ENCODE data around the gene FAM72A. TPM values are rescaled to one million over a fixed set of nuclear protein-coding genes. Genes with fewer than 3 reads are reported as not detected.
A peak's percentile ranks its signal among the peaks of the same experiment; 100 is the strongest.
"Not testable (repeated sequence)": the region's sequence is repeated elsewhere in the genome, so short reads cannot be mapped to it uniquely, and the experiment has no call there.

FAM72A gene
- total RNA-seq, 1 donor from 2014 or later: 1.5 TPM

DNA sequence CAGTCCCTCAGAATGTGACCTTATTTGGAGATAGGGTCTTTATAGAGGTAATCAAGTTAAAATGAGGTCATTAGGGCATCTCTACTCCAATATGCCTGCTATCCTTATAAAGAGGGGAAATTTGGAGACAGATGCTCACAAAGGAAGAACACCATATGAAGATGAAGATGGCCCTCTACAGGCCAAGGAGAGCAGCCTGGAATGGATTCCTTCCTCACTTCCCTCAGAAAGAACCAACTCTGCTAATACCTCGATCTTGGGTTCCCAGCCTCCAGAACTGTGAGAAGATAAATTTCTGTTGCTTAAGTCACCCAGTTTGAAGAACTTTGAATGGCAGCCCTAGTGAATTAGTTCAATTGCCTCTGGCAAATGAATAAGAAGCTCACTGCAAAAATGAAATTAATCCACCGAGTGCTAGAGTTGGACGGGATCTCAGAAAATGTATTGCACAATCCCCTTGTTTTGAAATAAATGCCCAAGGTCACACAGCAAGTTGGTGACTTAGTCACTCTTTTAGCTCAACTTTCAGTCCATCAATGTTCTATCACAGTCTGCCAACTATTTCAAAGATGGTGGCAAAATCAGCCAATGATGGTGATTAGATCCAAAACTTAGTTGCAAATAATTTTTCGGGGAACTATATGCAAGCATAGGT, 27.1 kb downstream of the FAM72A start:
- peak; percentile 58 for ATAC-seq
- DNase-seq; intact Hi-C loops (cut with micrococcal nuclease): not testable (repeated sequence)

DNA sequence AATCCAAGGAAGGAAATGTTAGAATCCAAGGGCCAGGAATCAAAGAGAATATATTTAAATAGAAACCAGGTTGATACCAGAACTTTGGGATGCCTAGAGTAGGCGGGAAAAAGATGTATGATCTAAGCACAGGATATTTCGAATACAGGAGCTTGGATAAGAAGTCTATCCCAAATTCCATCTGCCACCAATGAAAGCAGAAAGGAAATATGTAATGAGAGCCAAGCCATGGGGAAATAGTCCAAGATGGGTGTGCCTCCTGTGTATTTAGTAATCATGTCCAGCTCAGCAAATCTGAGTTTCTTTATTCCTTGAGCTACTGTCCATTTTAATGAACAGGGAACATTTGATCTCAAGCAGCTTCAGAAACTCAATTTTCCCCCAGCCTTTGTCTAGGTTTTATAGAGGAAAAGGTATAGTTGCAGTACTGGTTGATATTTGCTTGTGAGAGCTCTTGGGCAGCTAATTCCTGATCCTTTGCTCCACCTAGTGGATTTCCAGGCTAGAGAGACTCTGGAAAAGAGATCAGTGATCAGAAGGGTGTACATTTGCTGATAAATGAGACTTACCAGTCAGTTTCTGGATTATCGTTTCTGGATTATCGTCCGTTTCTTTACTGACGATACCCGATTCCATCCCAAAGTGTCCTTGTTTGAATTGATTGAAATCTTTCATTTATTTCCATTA, 28.3 kb downstream of the FAM72A start:
- DNase-seq; intact Hi-C loops (cut with micrococcal nuclease): not testable (repeated sequence)
- peak; percentile 77 for ATAC-seq

DNA sequence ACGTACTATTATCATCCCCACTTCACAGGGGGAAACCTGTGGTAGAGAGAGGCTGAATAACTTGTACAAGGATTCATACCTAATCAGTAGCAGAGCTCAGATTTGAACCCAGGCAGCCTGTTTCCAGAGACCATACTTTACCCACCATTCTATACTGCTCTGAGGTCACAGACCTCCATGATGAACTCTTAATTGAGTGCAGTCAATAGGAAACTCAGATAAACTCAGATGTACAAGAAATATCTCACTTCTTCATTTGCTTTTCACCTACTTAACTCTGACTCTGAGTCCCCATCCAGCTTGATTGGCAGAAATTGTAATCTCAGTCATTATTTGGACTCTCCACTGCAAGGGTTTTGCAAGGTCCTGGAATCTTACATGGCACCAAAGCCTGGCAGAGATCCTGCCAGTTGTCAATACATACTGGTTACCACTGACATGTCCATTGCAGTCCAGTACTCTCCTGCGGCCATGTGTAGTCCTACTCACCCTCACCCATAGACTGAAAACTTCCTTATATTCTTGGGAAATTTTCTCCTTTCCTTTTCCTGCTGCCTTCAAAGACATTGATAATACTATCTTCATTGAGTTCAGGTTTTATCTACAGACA, 29.4 kb downstream of the FAM72A start:
- intact Hi-C loops (cut with micrococcal nuclease); DNase-seq: not testable (repeated sequence)
- ATAC-seq: peak; percentile 60

DNA sequence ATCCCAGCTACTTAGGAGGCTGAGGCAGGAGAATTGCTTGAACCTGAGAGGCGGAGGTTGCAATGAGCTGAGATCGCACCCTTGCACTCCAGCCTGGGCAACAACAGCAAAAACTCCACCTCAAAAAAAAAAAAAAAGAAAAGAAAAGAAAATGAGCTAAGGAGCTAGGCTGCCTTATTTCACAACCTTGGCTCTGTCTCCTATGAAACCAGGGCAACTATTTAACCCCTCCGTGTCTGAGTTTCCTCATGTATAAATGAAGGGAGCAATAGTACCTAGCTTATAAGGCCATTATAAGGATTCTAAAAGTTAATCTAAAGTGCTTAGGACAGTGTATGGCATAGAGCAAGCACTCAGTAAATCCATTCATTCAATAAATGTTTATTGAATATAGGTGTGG, 32.8 kb downstream of the FAM72A start:
- DNase-seq; intact Hi-C loops (cut with micrococcal nuclease): not testable (repeated sequence)
- ATAC-seq: peak; percentile 40

DNA sequence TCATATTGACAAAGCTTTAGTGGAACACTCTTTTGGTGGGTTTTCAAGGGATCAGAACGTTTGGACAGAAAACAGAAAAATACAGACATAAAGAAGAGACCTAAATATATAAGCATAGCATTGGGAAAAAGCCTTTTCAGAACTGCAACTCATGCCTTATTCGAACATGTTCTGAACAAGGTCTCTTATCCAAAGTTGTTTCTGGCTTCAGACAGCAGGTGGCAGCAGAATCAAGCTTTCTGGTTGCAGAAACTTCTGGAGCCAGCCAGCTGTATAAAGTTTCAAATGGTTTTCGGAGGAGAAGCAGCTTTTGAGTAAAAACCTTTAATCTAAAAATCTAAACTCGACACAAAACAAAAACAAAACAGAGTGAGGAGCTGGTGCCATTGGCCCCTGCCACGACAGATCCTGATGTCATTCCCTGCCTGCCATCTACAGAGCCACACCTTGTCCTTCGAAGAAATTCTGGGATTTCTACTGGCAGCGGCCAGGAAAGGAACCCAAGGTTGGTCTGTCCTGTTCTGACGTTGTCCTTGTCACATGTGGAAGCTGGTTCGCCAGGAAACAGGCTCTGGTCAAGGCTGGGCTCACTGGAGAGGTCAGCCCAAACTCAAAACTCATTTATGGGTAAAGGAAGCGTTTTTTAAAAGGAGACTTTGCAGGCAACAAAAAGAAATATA, 35.1 kb downstream of the FAM72A start:
- DNase-seq; intact Hi-C loops (cut with micrococcal nuclease): not testable (repeated sequence)
- peak; percentile 84 for ATAC-seq

DNA sequence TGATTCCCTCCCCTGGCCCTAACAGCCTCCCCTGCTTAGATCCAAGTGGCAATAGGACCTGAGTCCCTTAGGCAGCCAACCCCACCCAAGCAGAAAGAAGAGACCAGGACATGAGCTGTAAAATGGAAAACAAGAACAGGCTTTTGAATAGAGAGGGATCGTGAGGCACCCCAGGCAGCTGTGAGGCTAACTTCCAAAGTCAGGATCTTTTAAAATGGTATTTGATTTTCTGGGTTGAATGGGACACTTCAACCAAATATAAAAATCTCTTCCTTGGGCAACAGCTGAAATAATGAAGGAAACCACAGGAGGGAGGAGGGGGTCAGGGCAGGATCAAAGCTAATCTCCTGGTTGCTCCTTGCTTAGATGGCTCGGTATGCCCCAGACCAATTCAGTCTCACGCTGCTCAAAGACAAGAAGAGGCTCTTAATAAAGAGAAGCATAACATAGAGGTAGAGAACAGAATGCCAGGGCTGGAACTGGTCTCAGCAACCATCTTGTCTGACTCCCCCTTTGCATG, 56.8 kb downstream of the FAM72A start:
- no peak for ATAC-seq
- intact Hi-C loops (cut with micrococcal nuclease): no loop called here
- DNase-seq: no peak

DNA sequence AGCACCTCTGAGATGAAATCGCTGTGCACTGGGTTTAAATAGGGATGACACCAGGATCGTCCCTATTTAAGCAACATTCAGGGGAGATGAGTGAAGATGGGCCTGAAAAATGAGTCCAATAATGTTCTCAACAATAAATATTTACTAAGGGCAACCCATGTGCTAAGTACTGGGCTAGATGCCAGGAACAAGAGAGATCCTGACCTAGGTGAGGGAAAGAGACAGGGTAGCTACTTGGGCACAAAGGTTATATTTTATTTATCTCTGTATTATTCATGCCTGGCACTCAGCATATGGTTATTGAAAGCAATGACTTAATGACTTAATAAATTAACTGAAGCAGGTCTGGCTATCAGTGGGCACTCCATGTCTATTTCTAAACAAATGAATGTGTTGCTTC, 58.0 kb downstream of the FAM72A start:
- ATAC-seq: no peak

DNA sequence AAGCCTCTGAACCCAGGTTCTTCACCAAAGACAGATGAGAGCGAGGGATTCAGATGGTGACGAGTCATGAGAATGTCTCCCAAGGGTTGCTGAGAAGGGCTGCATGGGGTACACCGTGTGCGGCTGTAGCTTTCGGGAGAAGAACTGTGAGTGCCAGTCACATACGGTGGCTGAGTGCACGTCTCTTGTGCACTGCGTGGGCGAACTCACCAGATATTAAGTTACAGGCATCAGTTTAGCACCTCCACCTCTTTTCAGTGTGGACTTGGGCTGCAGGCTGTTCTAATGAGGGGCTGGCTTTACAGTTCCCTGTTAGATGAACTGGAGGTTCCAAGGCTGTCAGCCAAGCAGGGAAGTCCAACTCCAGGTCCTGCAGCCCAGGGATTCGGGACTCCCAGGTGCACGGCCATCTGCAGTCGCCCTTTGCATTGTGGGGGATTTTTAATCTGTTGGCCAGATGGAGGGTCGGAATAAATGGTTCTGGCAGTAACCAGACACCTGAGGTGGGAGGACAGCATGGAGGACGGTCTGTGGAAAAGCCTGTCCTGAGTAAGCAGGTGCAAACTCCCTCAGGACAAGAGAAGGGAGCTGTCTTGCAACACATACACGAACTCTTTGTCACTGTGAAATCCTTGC, 59.0 kb downstream of the FAM72A start:
- DNase-seq (no peak), ATAC-seq (no peak)
- intact Hi-C loops (cut with micrococcal nuclease): no loop called here

More for the DNA sequence above, 58.0 kb downstream of the FAM72A start:
- intact Hi-C loops (cut with micrococcal nuclease): no loop called here
- no peak for DNase-seq

DNA sequence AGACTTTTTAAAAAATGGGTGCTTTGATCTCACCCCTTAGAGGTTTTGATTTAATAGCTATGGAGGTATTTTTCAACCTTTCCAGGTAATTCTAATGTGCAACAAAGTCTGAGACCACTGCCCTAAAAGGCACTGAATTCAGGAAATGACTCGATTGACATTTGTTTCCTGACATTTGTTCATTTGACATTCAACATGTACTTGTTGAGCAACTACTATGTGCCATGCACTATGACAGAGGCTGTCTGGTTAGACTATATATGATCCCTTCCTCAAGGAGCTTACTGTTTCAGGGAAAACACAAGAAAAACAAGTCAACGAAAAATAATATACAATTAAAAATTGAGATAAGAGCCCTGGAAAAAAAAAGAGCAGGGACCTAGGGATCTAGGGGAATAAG, 59.9 kb downstream of the FAM72A start:
- intact Hi-C loops (cut with micrococcal nuclease): no loop called here

DNA sequence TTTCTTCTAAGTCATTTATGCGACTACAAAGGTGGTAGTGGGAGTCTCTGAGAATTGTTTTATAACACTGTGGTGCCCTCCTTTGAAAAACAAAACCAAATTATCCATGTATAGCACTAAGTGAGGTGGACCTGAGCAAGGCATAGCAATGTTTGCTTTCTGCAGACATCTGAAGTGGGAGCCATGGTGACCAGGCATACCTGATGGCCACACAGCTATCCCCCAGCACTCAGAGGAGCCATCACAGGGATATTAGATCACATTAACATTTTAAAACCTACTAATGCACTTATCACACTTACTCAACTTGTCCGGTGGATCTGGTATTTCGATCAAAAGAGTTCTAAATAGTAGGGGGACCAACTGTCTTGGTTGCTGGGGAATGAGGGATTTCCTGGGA, 60.6 kb downstream of the FAM72A start:
- intact Hi-C loops (cut with micrococcal nuclease): no loop called here
- ATAC-seq (no peak), DNase-seq (no peak)

More for the DNA sequence above, 59.9 kb downstream of the FAM72A start:
- ATAC-seq: no peak
- DNase-seq: no peak

DNA sequence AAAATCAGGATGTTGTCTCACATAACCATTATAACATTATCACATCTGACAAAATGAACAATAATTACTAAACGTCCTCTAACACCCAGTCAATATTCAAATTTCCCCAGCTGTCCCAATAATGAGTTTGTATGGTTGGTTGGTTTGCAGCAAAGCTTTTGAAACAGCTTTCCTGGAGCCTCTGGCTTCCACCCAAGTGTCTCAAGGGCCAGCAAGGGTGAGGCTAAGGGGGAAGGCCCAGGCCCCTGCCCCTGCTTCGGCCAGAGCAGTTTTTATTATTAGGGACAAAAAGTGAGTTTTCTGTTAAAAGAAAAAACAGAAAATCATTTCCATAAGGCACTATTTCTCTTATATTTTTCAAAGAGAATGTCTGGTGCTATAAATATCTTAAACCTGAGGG, 66.4 kb downstream of the FAM72A start:
- no peak for ATAC-seq
- DNase-seq: no peak
- intact Hi-C loops (cut with micrococcal nuclease): no loop called here

Other genes starting within 250 kb of the FAM72A start
- gene RAB7B, start 199.4 kb downstream of the FAM72A start, total RNA-seq: 1.6 TPM
- 0.15 TPM for gene CTSE, start 178.9 kb downstream of the FAM72A start, total RNA-seq
- gene RHEX, start 149.7 kb downstream of the FAM72A start, total RNA-seq: 1.0 TPM
- gene AVPR1B, start 85.5 kb downstream of the FAM72A start, total RNA-seq: not detected
- 19.6 TPM for gene SRGAP2, start 702 bp upstream of the FAM72A start, total RNA-seq

All from left ventricle myocardium superior (tissue), 1 donor.